ENCODE measurements around the gene LRRC1. TPM values are rescaled to one million over a fixed set of nuclear protein-coding genes. Genes with fewer than 3 reads are reported as not detected.

The LRRC1 gene
- total and polyA plus RNA-seq, 4 donors = 0.36 to 6.4 (median 0.94) TPM

DNA sequence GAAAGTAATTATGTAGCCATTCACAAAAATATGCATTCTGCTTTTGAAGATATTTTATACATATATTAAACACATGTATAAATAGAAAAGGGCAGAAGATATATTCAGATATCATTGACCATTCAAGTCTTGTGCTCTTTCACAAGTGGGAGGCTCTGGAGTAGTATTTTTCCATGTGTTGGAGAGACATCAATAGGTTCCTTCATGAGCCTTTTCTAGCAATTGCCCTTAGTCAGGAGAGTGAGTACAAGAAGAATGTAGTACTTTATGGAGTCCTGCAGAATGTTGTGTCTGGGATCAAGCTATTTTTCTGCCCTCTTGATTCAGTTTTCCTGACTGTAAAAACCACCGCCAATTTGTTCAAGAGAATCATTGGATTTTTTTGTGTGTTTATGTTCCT, 117.9 kb downstream of the LRRC1 start:
- WGBS = 93% methylated on average over 1 of the region's 1 CpG
- no peak for TF ChIP-seq RXRA (IDR thresholded peaks at IDR 0.05)
- H3K4me3 ChIP-seq (ENCODE audit: low read depth in 1 of 3, low read length in 3 of 3) = no peak overlapping the region
- no peaks in the 10 kb centered on the region for H3K4me1 ChIP-seq (ENCODE audit: control insufficient read depth in 4 of 4, insufficient read depth in 4 of 4, low read length in 3 of 4)
- H3K36me3 ChIP-seq (ENCODE audit: control insufficient read depth in 4 of 4, insufficient read depth in 3 of 4, low read depth in 1 of 4, low read length in 3 of 4) = no peaks in the 10 kb centered on the region
- H3K27ac ChIP-seq (ENCODE audit: low read depth in 1 of 2, low read length in 2 of 2) = no peak overlapping the region
- no peak for DNase-seq (ENCODE audit: low spot score)
- H3K9me3 ChIP-seq (ENCODE audit: control insufficient read depth in 4 of 4, low read length in 3 of 4) = no peaks in the 10 kb centered on the region
- H3K9ac ChIP-seq (ENCODE audit: low read depth in 1 of 2, low read length in 2 of 2) = no peak overlapping the region
- H3K27me3 ChIP-seq (ENCODE audit: control insufficient read depth in 4 of 4, insufficient read depth in 4 of 4, low read length in 3 of 4) = no peaks in the 10 kb centered on the region

DNA sequence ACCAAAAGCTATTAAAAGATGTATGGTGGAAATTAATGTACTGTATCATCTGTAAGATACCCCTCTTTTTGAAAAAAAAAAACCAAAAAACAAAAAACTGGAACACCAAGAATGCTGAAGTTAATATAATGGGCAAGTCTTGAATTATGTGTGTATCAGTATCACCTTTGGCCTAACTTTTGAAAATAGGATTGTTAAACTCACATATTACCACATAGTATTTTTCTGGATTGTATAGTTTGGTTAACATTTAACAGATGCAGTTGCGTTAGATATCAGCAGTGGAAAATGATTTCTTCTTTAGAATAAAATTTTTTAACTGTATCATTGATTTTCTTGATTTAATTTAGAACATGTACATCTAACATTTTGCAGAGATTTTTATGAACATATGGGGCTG, 118.5 kb downstream of the LRRC1 start:
- DNase-seq (ENCODE audit: low spot score) = no peak
- Histone ChIP-seq H3K27ac (ENCODE audit: low read depth in 1 of 2, low read length in 2 of 2) (no peak overlapping the region), H3K9me3 (ENCODE audit: control insufficient read depth in 4 of 4, low read length in 3 of 4) (no peaks in the 10 kb centered on the region), H3K4me3 (ENCODE audit: low read depth in 1 of 3, low read length in 3 of 3) (no peak overlapping the region), H3K4me1 (ENCODE audit: control insufficient read depth in 4 of 4, insufficient read depth in 4 of 4, low read length in 3 of 4) (no peaks in the 10 kb centered on the region), H3K27me3 (ENCODE audit: control insufficient read depth in 4 of 4, insufficient read depth in 4 of 4, low read length in 3 of 4) (no peaks in the 10 kb centered on the region), H3K36me3 (ENCODE audit: control insufficient read depth in 4 of 4, insufficient read depth in 3 of 4, low read depth in 1 of 4, low read length in 3 of 4) (no peaks in the 10 kb centered on the region), H3K9ac (ENCODE audit: low read depth in 1 of 2, low read length in 2 of 2) (no peak overlapping the region)
- TF ChIP-seq FOXA2 (IDR thresholded peaks at IDR 0.05) = no peak
- TF ChIP-seq, protein P1, sequence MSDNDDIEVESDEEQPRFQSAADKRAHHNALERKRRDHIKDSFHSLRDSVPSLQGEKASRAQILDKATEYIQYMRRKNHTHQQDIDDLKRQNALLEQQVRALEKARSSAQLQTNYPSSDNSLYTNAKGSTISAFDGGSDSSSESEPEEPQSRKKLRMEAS (IDR thresholded peaks at IDR 0.05) = no peak
- TF ChIP-seq EGR1 (IDR thresholded peaks at IDR 0.05; ENCODE audit: low read depth in 2 of 2) = no peak
- no peak for TF ChIP-seq JUND (IDR thresholded peaks at IDR 0.05)
- TF ChIP-seq YY1 (IDR thresholded peaks at IDR 0.05) = no peak
- TF ChIP-seq TAF1 (conservative IDR thresholded peaks at IDR 0.05) = no peak
- no peak for TF ChIP-seq NR2F2 (IDR thresholded peaks at IDR 0.05)
- no peak for TF ChIP-seq RAD21 (IDR thresholded peaks at IDR 0.05)
- TF ChIP-seq RXRA (IDR thresholded peaks at IDR 0.05) = no peak
- TF ChIP-seq, protein P2, sequence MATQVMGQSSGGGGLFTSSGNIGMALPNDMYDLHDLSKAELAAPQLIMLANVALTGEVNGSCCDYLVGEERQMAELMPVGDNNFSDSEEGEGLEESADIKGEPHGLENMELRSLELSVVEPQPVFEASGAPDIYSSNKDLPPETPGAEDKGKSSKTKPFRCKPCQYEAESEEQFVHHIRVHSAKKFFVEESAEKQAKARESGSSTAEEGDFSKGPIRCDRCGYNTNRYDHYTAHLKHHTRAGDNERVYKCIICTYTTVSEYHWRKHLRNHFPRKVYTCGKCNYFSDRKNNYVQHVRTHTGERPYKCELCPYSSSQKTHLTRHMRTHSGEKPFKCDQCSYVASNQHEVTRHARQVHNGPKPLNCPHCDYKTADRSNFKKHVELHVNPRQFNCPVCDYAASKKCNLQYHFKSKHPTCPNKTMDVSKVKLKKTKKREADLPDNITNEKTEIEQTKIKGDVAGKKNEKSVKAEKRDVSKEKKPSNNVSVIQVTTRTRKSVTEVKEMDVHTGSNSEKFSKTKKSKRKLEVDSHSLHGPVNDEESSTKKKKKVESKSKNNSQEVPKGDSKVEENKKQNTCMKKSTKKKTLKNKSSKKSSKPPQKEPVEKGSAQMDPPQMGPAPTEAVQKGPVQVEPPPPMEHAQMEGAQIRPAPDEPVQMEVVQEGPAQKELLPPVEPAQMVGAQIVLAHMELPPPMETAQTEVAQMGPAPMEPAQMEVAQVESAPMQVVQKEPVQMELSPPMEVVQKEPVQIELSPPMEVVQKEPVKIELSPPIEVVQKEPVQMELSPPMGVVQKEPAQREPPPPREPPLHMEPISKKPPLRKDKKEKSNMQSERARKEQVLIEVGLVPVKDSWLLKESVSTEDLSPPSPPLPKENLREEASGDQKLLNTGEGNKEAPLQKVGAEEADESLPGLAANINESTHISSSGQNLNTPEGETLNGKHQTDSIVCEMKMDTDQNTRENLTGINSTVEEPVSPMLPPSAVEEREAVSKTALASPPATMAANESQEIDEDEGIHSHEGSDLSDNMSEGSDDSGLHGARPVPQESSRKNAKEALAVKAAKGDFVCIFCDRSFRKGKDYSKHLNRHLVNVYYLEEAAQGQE (IDR thresholded peaks at IDR 0.05) = no peak
- 83% methylated on average over 1 of the region's 1 CpG for WGBS

DNA sequence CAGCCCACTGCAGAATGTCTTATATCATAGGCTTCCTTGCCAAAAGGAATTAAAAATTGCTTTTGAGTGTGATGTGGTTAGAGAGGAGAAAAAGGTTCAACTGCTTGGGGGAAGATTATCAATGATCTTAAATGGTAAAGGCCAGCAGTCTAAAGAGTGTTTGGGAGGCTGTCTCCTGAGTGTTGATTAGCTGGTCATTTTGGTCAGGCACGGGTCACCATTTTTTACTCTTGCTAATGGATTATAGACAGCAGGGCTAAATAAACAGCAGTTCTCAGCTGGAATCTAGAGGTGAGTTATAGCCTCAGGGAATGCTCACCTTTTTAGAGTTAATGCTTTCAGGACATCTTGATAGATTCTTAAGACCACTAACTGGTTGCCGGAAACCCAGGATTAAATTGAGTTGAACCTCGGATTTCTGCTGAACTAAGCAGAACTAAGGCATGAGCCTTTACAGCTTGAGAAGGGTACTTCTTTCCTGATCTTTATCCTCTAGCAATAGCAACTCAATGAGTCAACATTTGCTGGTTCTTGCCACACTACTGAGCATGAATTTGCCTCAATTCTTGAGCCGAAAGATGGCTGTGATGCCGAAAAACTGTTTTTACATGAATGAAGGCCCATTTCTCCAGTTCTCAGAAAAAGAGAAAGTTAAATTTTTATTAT, 120.4 kb downstream of the LRRC1 start:
- no peak overlapping the region for H3K9ac ChIP-seq (ENCODE audit: low read depth in 1 of 2, low read length in 2 of 2)
- no peaks in the 10 kb centered on the region for H3K4me1 ChIP-seq (ENCODE audit: control insufficient read depth in 4 of 4, insufficient read depth in 4 of 4, low read length in 3 of 4)
- 93% methylated on average over 5 of the region's 5 CpGs for WGBS
- no peak overlapping the region for H3K27ac ChIP-seq (ENCODE audit: low read depth in 1 of 2, low read length in 2 of 2)
- no peak overlapping the region for H3K4me3 ChIP-seq (ENCODE audit: low read depth in 1 of 3, low read length in 3 of 3)
- H3K9me3 ChIP-seq (ENCODE audit: control insufficient read depth in 4 of 4, low read length in 3 of 4) = no peaks in the 10 kb centered on the region
- H3K27me3 ChIP-seq (ENCODE audit: control insufficient read depth in 4 of 4, insufficient read depth in 4 of 4, low read length in 3 of 4) = no peaks in the 10 kb centered on the region
- DNase-seq (ENCODE audit: low spot score) = no peak
- no peaks in the 10 kb centered on the region for H3K36me3 ChIP-seq (ENCODE audit: control insufficient read depth in 4 of 4, insufficient read depth in 3 of 4, low read depth in 1 of 4, low read length in 3 of 4)
- TF ChIP-seq, protein P2 (IDR thresholded peaks at IDR 0.05) = no peak
- TF ChIP-seq, protein P1 (IDR thresholded peaks at IDR 0.05) = no peak
- TF ChIP-seq FOXA1 (IDR thresholded peaks at IDR 0.05) (no peak), HNF4G (IDR thresholded peaks at IDR 0.05) (no peak), RXRA (IDR thresholded peaks at IDR 0.05) (no peak), EGR1 (IDR thresholded peaks at IDR 0.05; ENCODE audit: low read depth in 2 of 2) (no peak), GABPA (IDR thresholded peaks at IDR 0.05 in 1 of 2, conservative IDR thresholded peaks at IDR 0.05 in 1 of 2) (no peak), NR2F2 (IDR thresholded peaks at IDR 0.05) (no peak), YY1 (IDR thresholded peaks at IDR 0.05) (no peak), JUND (IDR thresholded peaks at IDR 0.05) (no peak), SP1 (IDR thresholded peaks at IDR 0.05) (no peak)
- TF ChIP-seq, protein P3, sequence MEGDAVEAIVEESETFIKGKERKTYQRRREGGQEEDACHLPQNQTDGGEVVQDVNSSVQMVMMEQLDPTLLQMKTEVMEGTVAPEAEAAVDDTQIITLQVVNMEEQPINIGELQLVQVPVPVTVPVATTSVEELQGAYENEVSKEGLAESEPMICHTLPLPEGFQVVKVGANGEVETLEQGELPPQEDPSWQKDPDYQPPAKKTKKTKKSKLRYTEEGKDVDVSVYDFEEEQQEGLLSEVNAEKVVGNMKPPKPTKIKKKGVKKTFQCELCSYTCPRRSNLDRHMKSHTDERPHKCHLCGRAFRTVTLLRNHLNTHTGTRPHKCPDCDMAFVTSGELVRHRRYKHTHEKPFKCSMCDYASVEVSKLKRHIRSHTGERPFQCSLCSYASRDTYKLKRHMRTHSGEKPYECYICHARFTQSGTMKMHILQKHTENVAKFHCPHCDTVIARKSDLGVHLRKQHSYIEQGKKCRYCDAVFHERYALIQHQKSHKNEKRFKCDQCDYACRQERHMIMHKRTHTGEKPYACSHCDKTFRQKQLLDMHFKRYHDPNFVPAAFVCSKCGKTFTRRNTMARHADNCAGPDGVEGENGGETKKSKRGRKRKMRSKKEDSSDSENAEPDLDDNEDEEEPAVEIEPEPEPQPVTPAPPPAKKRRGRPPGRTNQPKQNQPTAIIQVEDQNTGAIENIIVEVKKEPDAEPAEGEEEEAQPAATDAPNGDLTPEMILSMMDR (IDR thresholded peaks at IDR 0.05; ENCODE audit: low read depth, low read length, missing input control) = no peak
- TF ChIP-seq, protein P4, sequence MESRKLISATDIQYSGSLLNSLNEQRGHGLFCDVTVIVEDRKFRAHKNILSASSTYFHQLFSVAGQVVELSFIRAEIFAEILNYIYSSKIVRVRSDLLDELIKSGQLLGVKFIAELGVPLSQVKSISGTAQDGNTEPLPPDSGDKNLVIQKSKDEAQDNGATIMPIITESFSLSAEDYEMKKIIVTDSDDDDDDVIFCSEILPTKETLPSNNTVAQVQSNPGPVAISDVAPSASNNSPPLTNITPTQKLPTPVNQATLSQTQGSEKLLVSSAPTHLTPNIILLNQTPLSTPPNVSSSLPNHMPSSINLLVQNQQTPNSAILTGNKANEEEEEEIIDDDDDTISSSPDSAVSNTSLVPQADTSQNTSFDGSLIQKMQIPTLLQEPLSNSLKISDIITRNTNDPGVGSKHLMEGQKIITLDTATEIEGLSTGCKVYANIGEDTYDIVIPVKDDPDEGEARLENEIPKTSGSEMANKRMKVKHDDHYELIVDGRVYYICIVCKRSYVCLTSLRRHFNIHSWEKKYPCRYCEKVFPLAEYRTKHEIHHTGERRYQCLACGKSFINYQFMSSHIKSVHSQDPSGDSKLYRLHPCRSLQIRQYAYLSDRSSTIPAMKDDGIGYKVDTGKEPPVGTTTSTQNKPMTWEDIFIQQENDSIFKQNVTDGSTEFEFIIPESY (IDR thresholded peaks at IDR 0.05) = no peak

All from liver (tissue), 9 donors.